Natural killer cell (primary cell): Measurements from ENCODE around the gene EPHX1. TPM values are rescaled to one million over a fixed set of nuclear protein-coding genes. Genes with fewer than 3 reads are reported as not detected.
A peak's percentile ranks its signal among the peaks of the same experiment; 100 is the strongest.

Source experiments
- ATAC-seq, 3 donors: fragments of 150-1000 bp in 2 of 3; fragments of 200-7000 bp in 1 of 3; cut with Tn5 transposase; 1 replicate in 1 of 3; 2 replicates in 2 of 3; pipeline ENCODE4 v1.10.0; 2021; ENCODE audit warnings: mild to moderate bottlenecking in 2 of 3, moderate library complexity in 2 of 3
- DNase-seq, 2 donors: peaks; one replicate each; pipeline versions ENCODE4 v3.0.0 to v3.0.0-alpha.2; 2013 to 2021; ENCODE audit warnings: mixed read lengths in 1 of 2
- H3K27ac ChIP-seq: one replicate; pipeline ENCODE4 v1.5.1; 2013; ENCODE audit warnings: mild to moderate bottlenecking, low read length
- H3K27me3 ChIP-seq: one replicate; pipeline ENCODE4 v1.6.1; 2013; ENCODE audit warnings: low read length; ENCODE audit not compliant: control insufficient read depth, insufficient read depth
- H3K36me3 ChIP-seq: one replicate; pipeline ENCODE4 v1.6.1; 2013; ENCODE audit warnings: low read length; ENCODE audit not compliant: control insufficient read depth, insufficient read depth
- H3K4me1 ChIP-seq: one replicate; pipeline ENCODE4 v1.6.1; 2013; ENCODE audit warnings: low read length; ENCODE audit not compliant: control insufficient read depth, insufficient read depth
- H3K4me3 ChIP-seq: one replicate; pipeline ENCODE4 v1.5.1; 2013; ENCODE audit warnings: low read length
- H3K9me3 ChIP-seq: one replicate; pipeline ENCODE4 v1.6.1; 2013; ENCODE audit warnings: low read length; ENCODE audit not compliant: control insufficient read depth, insufficient read depth
- H3K27ac Mint-ChIP-seq, 2 donors: one replicate each; pipeline ENCODE4 v1.8.0; 2022; ENCODE audit warnings: mild to moderate bottlenecking in 2 of 2, mixed read lengths in 2 of 2, moderate library complexity in 1 of 2
- H3K27me3 Mint-ChIP-seq, 2 donors: one replicate each; pipeline ENCODE4 v1.8.0; 2022; ENCODE audit warnings: low read depth in 2 of 2, mixed read lengths in 2 of 2
- H3K36me3 Mint-ChIP-seq: one replicate; pipeline ENCODE4 v1.8.0; 2022; ENCODE audit warnings: mixed read lengths
- H3K4me1 Mint-ChIP-seq, 2 donors: one replicate each; pipeline ENCODE4 v1.8.0; 2022; ENCODE audit warnings: mixed read lengths in 2 of 2
- H3K4me3 Mint-ChIP-seq: one replicate; pipeline ENCODE4 v1.8.0; 2022; ENCODE audit warnings: mild to moderate bottlenecking, moderate library complexity, mixed read lengths
- H3K9me3 Mint-ChIP-seq, 2 donors: one replicate each; pipeline ENCODE4 v1.8.0; 2022; ENCODE audit warnings: mixed read lengths in 2 of 2
- WGBS: methylation state at CpG from one replicate; pipeline ENCODE4 v1.1.7; 2013; ENCODE audit warnings: missing lambda C conversion rate; ENCODE audit not compliant: insufficient coverage; 5-methylcytosine and 5-hydroxymethylcytosine counted together
- intact Hi-C: fragments of 100-400 bp; cut with micrococcal nuclease; formaldehyde crosslinking; loops from one replicate; pipeline ENCODE4 v1.14.2; 2022
- total RNA-seq, 4 donors: library from RNA; stranded (reverse); fragments of 120-200 nt in 1 of 4; gene quantifications; one replicate each; pipeline versions ENCODE4 v1.2.3 to v1.2.4, GENCODE V29; 2013 to 2022
- TF ChIP-seq, protein P1 (sequence below): fragments of 200-600 bp; IDR thresholded peaks from one replicate; pipeline ENCODE4 v1.8.0; 2022; ENCODE audit warnings: antibody characterized with exemption

EPHX1 gene
- total RNA-seq, 3 donors from 2014 or later (not counting 1 experiment from before 2014, with no cell fraction given), result 1.1 to 2.3 (median 1.5) TPM

DNA sequence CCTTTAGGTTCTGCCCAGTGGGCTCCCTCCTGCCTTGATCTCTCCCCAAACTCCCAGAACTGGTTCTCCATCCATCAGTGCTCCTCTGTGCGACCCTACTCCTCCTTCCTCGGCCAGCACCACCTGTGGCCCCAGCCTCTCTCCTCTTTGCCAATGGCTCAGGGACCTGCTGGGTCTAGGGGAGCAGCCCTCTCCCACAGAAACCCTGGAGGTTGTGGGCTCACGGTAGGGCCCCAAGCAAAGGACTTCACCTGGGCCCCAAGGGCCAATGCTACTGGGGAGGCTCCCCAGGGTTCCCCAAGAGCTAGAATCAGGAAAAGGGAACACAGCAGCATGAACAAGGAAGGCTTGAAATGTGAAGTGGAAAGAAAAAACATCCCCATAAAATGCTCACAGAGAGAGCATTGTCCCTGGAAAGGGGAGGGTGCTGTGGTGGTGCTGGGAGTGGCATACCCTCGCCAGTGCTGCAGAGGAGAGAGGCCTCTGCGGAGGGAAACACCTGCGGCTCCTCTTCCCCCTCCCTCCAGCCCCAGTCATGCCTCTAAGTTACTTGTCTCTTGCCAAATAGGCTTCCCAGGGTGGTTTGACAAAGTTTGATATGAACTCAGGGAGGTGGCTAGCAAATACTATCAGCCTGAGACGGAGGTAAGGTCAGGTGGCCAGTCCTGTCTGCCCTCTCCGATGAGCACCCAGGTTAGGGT lies 69.7 kb downstream of the EPHX1 start:
- no peak overlapping the region for H3K27ac ChIP-seq
- no peaks in the 10 kb centered on the region for H3K27me3 Mint-ChIP-seq
- H3K4me3 Mint-ChIP-seq, result peak overlapping the region; percentile 91
- peaks cover 38 to 72% of the 10 kb centered on the region in 2 donors for H3K4me1 Mint-ChIP-seq
- peak overlapping the region; percentile 72 to 83 for H3K27ac Mint-ChIP-seq
- peaks cover 79% of the 10 kb centered on the region for H3K4me1 ChIP-seq
- DNase-seq (peak in 1 of 2 donors; percentile 46), ATAC-seq (no peak)
- peak overlapping the region; percentile 15 for H3K4me3 ChIP-seq
- intact Hi-C loops, result loop anchor here (2.0 kb wide), 1 partner anchor 13 kb away; no protein-coding TSS in a partner anchor
- H3K36me3 ChIP-seq, result peaks cover 25% of the 10 kb centered on the region
- WGBS, result 51% methylated on average over 5 of the region's 8 CpGs
- H3K9me3 ChIP-seq, result no peaks in the 10 kb centered on the region
- H3K9me3 Mint-ChIP-seq, result no peaks in the 10 kb centered on the region
- no peaks in the 10 kb centered on the region for H3K36me3 Mint-ChIP-seq
- H3K27me3 ChIP-seq, result no peaks in the 10 kb centered on the region
- TF ChIP-seq, protein P1, sequence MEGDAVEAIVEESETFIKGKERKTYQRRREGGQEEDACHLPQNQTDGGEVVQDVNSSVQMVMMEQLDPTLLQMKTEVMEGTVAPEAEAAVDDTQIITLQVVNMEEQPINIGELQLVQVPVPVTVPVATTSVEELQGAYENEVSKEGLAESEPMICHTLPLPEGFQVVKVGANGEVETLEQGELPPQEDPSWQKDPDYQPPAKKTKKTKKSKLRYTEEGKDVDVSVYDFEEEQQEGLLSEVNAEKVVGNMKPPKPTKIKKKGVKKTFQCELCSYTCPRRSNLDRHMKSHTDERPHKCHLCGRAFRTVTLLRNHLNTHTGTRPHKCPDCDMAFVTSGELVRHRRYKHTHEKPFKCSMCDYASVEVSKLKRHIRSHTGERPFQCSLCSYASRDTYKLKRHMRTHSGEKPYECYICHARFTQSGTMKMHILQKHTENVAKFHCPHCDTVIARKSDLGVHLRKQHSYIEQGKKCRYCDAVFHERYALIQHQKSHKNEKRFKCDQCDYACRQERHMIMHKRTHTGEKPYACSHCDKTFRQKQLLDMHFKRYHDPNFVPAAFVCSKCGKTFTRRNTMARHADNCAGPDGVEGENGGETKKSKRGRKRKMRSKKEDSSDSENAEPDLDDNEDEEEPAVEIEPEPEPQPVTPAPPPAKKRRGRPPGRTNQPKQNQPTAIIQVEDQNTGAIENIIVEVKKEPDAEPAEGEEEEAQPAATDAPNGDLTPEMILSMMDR, result no peak

DNA sequence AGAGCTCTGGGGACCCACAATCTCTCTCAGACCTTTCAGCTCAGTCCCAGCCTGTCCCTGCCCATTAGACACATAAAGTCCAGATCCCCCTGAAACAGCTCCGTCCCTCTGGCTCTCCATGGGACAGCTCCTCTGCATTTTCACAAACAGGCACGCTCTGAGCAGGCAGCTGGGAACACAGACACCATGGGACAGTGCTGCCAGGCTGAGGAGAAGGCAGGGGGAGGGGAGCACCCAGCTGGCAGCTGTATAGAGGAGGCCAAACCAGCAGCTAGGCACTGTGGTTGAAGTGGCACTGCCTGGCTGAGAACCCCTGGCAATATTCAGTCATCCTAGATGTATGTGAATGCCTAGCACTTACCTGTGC lies 70.3 kb downstream of the EPHX1 start:
- Histone ChIP-seq H3K36me3 (peaks cover 21% of the 10 kb centered on the region), H3K4me1 (peaks cover 77% of the 10 kb centered on the region), H3K4me3 (peak overlapping the region; percentile 15), H3K9me3 (no peaks in the 10 kb centered on the region), H3K27me3 (no peaks in the 10 kb centered on the region), H3K27ac (peak overlapping the region; percentile 91)
- TF ChIP-seq, protein P1, result no peak
- ATAC-seq (no peak), DNase-seq (no peak)
- WGBS, result 75% methylated on average over 2 of the region's 2 CpGs
- Mint-ChIP-seq H3K36me3 (no peaks in the 10 kb centered on the region), H3K4me3 (peak overlapping the region; percentile 91), H3K4me1 (peaks cover 38 to 71% of the 10 kb centered on the region in 2 donors), H3K27me3 (no peaks in the 10 kb centered on the region), H3K9me3 (no peaks in the 10 kb centered on the region), H3K27ac (peak overlapping the region; percentile 72 to 83)
- intact Hi-C loops, result loop anchor here (2.0 kb wide), 1 partner anchor 13 kb away; no protein-coding TSS in a partner anchor

DNA sequence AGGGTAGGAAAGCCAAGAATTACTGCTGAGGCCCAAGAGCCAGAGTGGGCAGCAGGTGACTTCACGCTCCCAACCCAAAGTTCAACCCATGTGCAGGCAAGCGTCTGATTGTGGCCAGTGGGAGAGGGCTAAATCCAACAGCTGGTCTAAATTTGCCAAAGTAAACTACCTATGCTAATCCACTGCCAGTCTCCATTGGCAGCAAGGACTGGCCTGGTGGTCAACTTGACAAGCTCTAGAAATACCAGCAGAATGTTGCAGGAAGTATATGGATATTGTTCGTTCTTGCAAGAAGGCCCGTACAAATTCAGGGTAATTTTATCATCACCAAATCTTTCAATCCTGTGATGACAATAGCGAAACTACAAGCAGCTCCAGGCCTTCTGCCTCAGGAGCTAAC lies 70.7 kb downstream of the EPHX1 start:
- H3K36me3 ChIP-seq, result peaks cover 16% of the 10 kb centered on the region
- intact Hi-C loops, result loop anchor here (2.0 kb wide), 1 partner anchor 14 kb away; no protein-coding TSS in a partner anchor
- TF ChIP-seq, protein P1, result no peak
- Mint-ChIP-seq H3K4me1 (peaks cover 38 to 66% of the 10 kb centered on the region in 2 donors), H3K9me3 (no peaks in the 10 kb centered on the region), H3K27ac (peak overlapping the region; percentile 72 to 83), H3K36me3 (no peaks in the 10 kb centered on the region), H3K27me3 (no peaks in the 10 kb centered on the region), H3K4me3 (peak overlapping the region; percentile 91)
- no peaks in the 10 kb centered on the region for H3K27me3 ChIP-seq
- H3K4me1 ChIP-seq, result peaks cover 73% of the 10 kb centered on the region
- H3K4me3 ChIP-seq, result peak overlapping the region; percentile 99
- H3K27ac ChIP-seq, result peak overlapping the region; percentile 91
- DNase-seq (no peak), ATAC-seq (no peak)
- no peaks in the 10 kb centered on the region for H3K9me3 ChIP-seq
- 36% methylated on average over 5 of the region's 5 CpGs for WGBS
